ENCODE measurements around the gene BBOX1.
"Not testable (repeated sequence)": the region's sequence is repeated elsewhere in the genome, so short reads cannot be mapped to it uniquely, and the experiment has no call there.

BBOX1 gene

DNA sequence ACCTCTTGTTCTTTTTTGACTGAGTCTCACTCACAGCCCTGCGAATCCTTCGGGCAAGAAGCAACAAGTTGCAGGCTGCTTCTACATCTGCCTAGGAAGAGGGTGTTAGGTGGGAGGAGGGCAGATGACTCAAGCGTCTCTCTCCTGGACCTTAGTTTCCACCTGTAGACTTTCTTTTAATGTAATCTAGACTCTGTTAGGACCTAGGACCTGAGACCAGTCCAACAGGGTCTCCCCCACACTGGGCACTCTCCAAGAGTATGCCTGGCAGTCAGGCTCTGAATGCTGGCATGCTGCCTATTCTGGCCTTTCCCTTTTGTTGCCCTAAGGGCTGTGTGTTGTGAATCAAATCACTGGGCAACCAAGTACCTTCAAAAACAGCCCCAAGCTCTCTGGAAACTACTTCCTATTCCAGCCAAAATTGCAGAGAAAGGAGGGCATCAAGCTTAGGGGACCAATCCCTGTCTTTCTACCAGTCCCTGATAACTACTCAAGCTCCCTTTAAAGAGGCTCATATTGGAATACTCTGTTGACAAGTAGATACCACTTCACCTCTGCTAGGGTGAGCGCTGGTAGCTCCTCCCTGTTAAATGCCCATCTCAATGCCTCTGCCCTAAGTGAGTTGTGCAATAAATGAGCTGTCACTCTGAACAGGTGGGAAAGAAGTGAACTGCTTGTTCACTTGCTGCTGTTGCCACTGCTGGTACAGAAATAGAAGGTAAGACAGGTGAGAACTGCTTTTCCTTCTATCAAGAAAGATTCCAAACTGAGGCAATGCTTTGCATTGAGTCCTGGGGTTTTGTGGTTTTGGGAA is at the start of gene BBOX1:
Gene BBOX1, plus strand, starts transcription at position 514 of the 814 bp plus-strand sequence. CDS start 14,616 bp downstream, outside the sequence.
- DNase-seq (ENCODE audit: low spot score): peak; percentile 4

DNA sequence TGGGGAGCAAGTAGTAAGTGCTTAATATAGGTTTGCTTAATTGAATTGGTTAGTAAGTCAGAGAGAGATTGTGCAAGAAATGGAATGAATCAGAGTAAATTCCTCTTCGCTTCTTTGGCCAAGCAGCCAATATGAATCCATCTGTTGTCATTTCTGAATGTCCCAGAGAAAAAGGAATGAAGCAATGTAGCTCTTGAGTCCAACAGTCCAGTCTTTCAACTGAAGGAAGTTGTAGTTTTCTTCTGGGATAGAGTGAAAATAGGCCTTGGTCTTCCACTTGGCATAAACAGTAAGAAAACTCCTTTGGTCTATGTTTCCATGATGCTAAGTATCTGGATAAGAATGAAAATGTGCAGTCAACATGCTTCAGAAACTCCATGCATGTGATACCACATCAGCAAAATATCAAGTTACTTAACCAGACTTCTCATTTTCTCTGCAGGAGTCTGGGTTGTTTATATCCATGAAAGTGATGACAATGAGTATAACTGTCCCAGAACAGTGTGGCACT is 48.5 kb upstream of the BBOX1 start:
- no peak for DNase-seq (ENCODE audit: low spot score)

- peak; percentile 7 for DNase-seq (ENCODE audit: low spot score)
Measured at GRCh38 chr11:26993965-26994457, 46.6 kb upstream of the BBOX1 start, which contains the start of gene FIBIN. Gene FIBIN, plus strand, starts transcription at chr11:26994112. Its CDS starts 415 bp downstream, at chr11:26994527.

DNA sequence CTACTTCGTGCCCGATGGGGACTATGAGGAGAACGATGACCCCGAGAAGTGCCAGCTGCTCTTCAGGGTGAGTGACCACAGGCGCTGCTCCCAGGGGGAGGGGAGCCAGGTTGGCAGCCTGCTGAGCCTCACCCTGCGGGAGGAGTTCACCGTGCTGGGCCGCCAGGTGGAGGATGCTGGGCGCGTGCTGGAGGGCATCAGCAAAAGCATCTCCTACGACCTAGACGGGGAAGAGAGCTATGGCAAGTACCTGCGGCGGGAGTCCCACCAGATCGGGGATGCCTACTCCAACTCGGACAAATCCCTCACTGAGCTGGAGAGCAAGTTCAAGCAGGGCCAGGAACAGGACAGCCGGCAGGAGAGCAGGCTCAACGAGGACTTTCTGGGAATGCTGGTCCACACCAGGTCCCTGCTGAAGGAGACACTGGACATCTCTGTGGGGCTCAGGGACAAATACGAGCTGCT is 46.0 kb upstream of the BBOX1 start:
- DNase-seq (ENCODE audit: low spot score): no peak

- DNase-seq (ENCODE audit: low spot score): peak; percentile 3
Measured at GRCh38 chr11:26995701-26996460, 44.7 kb upstream of the BBOX1 start.

DNA sequence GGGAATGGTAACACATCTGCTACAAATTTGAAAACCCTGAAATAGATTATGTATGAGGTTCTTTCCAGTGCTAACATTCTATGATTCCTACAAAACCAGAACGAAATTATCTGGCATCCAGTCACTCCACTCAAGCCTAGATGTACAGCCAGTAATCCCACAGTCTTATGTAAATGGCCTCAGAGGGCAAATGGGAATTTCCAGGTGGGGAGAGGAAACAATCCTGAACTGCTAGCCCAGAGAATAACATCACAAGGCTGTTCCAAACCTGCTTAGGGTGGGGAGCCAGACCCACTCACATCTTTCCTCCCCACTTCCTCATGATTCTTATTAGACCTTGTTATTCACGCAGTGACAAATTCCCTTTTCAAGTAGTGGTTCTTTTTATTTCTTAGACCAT is 43.2 kb upstream of the BBOX1 start:
- no peak for DNase-seq (ENCODE audit: low spot score)

- DNase-seq (ENCODE audit: low spot score): not testable (repeated sequence)
Measured at GRCh38 chr11:27001136-27001730, 39.4 kb upstream of the BBOX1 start.

DNA sequence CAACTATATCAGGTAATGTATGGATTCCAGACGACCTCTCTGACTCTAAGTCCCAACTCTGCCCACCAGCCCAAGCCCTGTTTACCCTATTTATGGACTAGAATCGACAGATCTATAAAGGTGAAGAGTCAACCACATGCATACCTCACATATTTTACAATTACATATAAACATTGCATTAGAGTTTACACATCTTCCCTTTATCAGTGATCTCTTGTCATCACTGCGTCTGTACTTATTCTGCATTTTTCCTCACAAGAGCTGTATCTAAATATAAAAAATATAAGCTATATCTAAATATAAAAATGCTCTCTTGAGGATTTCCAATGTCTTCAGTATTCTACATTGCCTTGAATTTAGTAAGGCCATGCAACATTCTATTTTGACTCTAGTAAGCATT is 38.2 kb upstream of the BBOX1 start:
- no peak for DNase-seq (ENCODE audit: low spot score)

- DNase-seq (ENCODE audit: low spot score): no peak
Measured at GRCh38 chr11:27002838-27003237, 37.8 kb upstream of the BBOX1 start.

DNA sequence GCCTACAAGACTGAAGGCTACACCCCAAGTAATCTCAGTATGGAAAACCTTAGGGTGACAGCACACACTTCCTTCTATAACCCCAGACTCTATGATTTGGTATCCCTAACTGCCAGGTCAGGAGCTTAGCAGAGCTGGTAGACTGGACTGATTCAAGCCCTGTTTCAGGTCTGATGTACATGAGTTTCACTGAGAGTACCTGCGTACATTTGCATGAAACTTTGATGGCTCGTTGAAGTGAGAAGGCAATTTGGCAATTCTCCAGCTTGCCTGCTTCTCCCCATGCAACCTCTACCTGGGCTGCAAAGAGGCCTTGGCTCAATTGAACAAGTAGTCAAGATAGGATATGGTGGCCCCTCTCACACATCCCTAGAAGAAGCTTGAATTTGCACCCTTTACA is 36.5 kb upstream of the BBOX1 start:
- DNase-seq (ENCODE audit: low spot score): no peak

DNA sequence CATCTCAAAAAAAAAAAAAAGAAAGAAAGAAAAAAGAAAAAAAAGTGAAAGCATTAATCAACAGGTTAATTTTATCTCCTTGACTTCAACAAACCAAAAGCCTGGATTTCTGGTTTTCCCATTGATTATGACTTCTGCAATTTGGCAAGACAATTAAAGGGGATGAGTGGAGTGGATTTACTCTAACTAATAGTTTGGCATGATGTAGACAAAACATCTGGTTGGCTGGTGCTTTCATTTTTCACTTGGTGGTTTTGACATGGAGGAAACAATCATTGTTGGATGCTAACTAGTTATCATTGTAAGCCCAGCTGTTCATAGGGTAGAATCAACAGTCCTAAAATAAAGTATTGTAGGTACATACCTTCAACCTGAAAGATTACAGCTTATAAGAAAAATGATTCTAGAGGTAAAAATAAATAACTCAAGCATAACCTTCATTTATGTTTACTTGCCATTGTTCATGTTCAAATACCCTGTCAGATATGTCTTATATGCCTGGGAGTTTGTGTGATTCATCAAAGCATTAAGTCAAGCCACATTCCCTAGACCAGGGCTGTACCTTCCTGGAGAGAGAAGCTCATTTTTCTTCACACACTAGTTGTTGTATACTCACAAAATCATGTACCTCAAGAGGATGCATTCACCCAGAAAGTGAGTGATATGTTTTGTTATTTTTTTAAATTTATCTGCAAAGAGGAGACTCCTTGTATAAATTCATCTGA is 31.6 kb upstream of the BBOX1 start:
- DNase-seq (ENCODE audit: low spot score): no peak

- no peak for DNase-seq (ENCODE audit: low spot score)
Measured at GRCh38 chr11:27011560-27012233, 28.9 kb upstream of the BBOX1 start.

DNA sequence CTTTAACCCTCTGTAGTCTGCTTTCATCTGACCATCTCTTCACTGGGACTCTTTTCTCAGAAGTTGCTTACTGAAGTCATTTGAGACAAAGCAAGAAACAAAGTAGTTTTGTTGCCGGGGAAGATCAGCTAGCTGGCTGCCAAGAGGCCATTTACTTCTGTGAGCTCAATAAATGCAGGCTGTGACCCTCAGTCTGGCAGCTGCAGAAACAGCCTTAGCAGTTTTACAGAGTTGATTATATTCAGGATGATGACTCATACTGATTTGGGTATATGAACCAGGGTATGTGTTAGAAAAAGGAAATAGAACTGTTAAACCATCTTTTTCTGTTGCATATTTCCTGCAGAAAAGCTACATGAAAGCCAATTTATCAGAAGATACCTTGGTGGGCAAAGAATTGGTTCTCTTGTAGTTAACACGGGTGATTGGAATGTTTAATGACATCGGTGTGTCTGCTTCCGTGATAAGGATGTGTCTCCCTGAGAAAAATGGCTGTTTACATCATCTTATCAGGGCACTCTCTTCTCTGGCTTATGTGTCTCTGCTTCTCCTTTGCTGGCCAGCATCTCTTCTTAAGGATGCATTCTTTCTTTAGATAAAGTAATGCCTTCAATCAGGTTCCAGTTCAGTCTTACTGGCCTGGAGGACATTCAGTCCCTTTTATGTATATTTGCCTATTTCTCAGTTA is 28.2 kb upstream of the BBOX1 start:
- DNase-seq (ENCODE audit: low spot score): no peak

GRCh38 chr11:27013781-27014361 is 26.7 kb upstream of the BBOX1 start:
- DNase-seq (ENCODE audit: low spot score): no peak

DNA sequence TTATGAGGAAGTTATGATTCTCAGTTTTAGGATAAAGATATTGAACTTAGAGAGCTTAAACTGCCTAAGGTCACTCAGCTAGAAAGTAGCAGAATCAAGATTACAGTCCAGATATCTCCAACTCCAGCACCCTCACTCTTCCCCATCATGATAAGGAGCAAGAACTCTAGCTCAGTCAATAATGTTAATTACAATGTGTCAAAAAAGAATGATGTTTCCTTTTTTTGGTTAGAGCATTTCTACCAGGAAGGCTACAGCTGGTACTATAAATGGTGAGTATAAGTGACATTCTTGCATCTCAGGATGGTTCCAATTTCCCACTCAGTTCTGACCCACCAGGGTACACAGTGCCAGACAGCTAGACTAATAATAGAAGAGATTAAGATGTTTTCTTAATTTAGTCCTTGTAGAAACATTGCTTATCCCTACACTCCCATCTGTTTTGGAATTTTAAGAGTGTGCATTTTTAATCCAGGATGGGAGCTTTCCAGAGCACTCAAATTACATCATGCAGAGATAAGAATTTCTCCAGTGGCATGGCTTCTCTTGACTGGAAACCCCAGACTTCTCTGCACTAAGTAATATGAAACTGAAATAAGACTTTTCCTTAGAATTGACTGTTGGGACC is 21.6 kb upstream of the BBOX1 start:
- DNase-seq (ENCODE audit: low spot score): no peak

DNA sequence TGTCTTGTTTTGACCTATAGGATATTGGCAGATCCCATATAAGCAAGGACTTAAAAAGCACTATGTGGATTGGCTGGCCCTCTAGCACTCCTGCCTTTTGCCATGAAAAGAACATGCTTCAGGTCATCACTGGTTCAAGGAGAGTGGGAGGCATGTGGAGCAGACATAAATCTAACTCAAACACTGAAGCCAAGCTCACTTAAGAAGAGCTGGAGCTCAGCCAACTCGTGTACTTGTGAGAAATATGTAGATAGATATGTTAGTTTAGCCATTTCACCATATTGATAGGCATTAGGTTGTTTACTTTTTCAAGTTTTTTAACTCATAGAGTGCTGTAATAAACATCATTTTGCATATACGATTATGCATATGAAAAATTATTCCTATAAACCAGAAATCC is 19.9 kb upstream of the BBOX1 start:
- DNase-seq (ENCODE audit: low spot score): no peak

DNA sequence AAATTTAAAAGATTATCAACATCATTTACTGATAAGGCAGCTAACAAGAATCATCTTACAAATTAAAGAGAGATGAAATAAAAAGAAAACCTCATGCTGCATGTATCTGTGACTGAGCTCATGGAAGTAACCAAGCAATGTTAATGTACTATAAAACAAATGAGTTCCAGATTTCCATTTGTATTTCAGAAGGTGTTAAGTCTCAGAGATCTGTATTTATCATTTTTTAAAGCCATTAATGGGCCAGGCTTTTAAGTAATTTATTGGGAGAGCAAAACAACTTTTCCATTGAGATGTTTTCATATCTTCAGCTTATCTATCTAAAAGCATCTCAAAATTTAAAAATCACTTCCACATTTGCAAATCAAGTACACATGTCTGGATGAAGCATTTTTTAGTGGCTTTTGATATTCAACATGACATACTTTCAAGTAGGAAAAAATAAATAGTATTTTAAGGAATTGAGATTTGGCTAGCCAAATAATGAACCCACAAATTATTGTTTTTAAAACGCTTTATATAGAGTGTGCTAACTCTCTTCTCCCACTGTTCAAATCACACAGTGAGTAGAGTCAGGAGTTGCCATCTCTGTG is 17.9 kb upstream of the BBOX1 start:
- no peak for DNase-seq (ENCODE audit: low spot score)

- DNase-seq (ENCODE audit: low spot score): no peak
Measured at GRCh38 chr11:27024865-27025264, 15.8 kb upstream of the BBOX1 start.

- no peak for DNase-seq (ENCODE audit: low spot score)
Measured at GRCh38 chr11:27025312-27025955, 15.2 kb upstream of the BBOX1 start.
